NCI-H774 (cell line): Measurements from ENCODE around the gene FOLR1.

Experiments
- DNase-seq: peaks from one replicate; lab custom pipeline; 2025; lab: John Stamatoyannopoulos, UW

Gene FOLR1

DNA sequence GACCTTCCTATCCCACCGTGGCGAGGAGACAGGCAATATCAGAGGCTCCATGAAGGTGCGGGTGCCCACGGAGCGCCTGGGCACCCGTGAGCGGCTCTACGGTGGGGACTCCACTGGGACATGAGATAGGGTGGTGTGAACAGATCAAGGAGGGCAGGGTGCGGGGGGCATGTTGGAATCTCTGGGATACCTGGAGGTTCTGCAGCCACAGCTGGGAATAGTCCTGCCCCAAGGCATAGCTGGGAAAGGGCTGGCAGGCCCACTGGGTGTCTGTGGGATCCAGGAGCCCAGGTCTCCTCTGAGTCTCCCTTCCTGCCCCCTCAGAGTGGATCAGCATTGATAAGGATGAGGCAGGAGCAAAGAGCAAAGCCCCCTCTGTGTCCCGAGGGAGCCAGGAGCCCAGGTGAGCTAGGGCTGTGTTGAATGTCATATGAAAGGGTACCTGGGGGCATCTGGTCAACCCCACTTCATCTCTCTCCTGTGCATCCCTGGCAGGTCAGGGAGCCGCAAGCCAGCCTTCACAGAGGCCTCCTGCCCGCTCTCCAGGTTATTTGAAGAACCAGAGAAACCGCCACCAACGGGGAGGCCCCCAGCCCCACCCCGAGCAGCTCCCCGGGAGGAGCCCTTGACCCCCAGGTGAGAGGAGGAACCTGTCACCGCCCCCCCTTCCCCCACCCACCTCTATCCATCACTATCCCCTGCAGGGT is 43.6 kb downstream of the FOLR1 start:
- DNase-seq, result no peak

DNA sequence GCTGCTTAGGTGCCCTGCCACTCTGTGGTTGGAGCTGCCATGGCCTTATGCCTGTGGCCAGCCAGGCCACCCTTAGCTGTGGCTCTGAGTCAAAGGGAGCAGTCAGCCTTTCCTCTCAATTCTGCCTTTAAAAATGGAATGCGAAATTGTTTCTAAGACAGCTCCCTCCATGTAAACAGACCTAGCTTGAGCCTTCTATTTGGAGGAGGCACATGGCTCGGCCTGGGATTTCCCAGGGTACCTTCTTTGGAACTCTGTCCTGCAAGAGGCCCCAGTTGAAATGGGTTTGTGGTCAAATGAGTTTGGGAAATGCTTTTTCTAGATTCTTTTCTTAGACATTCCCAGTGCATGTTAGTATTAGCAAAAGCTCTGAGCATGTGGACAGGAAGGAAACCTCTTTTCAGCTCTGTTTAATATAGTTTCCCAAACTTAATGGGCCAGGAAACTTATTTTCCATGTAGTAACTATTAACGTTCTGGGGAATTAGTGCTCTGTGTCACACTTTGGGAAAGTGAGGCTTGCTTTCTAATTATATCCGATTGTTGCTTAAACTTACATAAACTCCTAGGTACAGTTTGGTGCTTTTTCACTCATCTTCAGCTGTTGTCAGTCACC is 44.2 kb downstream of the FOLR1 start:
- no peak for DNase-seq

DNA sequence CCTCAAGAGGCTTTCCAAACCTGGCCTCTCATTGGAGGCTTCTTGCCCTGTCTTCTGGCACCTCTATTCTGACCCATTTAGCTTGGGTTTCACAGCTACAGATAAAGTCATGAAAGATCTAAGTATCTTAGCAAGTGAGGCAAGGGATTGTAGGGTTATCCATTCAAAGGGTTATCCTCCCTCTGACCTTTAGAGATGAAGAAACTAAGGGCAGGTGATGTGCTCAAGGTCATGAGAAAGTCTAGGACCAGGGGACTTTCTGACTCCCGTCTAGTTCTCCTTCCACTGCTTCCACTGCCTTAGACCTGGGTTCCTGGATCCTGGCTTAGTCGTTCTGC is 44.8 kb downstream of the FOLR1 start:
- DNase-seq, result no peak

DNA sequence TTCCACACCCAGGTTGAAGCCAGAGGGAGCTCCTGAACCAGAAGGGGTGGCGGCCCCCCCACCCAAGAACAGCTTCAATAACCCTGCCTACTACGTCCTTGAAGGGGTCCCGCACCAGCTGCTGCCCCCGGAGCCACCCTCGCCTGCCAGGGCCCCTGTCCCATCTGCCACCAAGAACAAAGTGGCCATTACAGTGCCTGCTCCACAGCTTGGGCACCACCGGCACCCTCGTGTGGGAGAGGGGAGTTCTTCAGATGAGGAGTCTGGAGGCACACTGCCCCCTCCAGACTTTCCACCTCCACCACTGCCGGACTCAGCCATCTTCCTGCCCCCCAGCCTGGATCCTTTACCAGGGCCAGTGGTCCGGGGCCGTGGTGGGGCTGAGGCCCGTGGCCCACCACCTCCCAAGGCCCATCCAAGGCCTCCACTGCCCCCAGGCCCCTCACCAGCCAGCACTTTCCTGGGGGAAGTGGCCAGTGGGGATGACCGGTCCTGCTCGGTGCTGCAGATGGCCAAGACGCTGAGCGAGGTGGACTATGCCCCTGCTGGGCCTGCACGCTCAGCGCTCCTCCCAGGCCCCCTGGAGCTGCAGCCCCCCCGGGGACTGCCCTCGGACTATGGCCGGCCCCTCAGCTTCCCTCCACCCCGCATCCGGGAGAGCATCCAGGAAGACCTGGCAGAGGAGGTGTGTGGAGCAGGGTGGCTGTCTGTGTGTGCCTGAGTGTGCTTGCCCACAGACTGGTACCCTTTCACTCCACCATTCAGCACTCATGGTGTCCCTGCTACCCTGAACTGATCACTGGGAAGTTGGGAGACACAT is 45.4 kb downstream of the FOLR1 start:
- DNase-seq, result no peak

DNA sequence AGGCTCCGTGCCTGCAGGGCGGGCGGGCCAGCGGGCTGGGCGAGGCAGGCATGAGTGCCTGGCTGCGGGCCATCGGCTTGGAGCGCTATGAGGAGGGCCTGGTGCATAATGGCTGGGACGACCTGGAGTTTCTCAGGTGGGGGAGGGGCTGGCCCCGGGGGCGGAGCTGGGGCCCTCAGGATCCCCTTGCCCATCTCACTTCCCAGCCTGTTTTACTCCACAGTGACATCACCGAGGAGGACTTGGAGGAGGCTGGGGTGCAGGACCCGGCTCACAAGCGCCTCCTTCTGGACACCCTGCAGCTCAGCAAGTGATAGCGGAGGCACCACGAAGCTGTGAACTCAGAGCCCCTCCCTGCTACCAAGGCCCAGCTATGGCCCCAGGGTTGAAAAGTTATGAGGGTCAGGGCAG is 46.1 kb downstream of the FOLR1 start:
- DNase-seq, result peak; percentile 47

DNA sequence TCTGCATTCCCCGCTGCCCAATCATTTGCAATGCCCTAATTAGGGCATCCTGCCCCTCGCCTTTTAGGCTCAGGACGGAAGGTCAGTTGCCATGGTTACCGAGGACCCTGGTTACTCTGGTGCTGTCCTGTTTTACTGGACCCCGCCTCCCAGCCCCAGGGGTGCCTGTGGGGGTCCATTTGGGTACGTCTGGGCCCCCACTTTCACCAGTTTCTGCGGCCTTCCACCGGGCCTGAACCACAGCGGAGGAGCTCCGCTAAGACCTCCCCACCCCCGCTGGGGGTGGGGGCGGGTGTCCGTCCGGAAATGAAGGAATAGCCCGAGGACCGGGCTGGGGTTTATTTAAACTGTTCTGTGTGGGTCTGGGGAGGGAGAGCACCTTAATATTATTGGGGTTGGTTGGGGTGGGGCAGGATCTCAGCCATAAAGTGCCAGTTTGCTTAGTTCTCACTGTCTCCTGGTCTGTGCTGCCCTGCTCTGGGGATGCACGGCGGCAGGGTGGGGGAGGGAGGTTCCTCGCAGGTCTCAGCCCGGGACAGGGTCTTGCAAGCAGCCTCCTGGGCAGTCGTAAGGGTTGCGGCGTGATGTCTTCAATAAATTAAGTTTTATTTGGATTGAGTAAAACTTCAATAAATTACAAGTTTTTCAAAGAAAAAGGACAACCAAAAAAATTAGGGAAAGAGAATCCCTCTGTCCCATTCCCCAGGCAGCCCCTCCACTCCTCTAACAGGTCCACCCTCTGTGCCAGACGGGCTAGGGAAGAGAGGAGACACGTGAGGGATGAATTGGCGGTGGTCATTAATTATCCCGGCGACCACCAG is 46.8 kb downstream of the FOLR1 start:
- no peak for DNase-seq

DNA sequence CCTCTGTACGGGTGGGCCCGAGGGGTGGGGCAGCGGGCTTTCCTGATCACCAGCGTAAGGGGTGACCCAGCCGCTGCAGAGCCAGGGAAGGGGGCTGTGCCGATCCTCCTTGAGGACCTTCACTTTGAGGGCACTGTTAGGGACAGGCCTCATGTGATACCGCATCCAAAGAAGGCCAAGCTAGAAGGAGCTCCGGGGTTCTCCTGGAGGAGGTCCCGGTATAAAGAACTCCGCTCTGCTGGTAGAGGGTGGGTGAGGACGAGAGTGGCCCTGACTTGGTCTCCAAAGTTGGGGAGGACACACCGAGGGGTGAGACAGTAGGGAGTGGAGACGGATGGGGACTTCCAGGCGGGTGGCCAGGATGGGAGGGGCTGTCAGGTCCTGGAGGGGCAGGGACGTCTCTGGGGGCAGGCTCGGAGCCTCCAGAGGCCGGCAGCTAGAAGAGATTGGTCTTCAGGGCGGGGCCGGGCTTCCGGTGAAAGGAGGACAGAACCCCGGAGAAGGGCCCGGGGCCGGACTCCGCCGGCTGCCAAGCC is 47.4 kb downstream of the FOLR1 start:
- peak; percentile 52 for DNase-seq

DNA sequence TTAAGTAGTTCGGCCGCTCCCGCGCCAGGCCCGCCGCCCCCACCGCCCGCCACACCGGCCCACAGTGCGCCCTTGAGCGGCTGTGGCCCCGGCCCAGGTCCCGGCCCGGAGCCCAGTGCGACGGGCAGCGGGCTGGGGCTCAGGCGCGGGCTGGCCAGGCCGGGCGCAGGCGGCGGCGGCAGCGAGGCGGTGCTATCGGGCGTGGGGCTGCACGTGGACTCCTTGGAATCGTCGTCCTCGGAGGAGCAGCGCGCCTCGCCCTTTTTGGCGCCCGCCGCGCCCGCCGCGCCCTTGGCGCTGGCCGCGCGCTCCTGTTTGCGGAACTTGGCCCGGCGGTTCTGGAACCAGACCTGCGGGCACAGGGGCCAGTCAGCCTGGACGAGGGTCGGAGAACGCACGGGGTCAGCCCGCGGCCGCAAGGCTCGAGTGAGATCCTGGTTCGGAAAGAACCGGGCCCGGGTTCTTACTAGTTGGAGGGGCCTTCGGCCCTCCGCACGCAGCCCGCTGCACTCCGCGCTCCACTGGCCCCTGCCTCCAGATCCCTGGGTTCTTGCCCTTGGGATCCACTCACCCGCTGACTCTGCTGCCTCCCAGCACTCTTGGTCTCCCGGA is 48.0 kb downstream of the FOLR1 start:
- no peak for DNase-seq

DNA sequence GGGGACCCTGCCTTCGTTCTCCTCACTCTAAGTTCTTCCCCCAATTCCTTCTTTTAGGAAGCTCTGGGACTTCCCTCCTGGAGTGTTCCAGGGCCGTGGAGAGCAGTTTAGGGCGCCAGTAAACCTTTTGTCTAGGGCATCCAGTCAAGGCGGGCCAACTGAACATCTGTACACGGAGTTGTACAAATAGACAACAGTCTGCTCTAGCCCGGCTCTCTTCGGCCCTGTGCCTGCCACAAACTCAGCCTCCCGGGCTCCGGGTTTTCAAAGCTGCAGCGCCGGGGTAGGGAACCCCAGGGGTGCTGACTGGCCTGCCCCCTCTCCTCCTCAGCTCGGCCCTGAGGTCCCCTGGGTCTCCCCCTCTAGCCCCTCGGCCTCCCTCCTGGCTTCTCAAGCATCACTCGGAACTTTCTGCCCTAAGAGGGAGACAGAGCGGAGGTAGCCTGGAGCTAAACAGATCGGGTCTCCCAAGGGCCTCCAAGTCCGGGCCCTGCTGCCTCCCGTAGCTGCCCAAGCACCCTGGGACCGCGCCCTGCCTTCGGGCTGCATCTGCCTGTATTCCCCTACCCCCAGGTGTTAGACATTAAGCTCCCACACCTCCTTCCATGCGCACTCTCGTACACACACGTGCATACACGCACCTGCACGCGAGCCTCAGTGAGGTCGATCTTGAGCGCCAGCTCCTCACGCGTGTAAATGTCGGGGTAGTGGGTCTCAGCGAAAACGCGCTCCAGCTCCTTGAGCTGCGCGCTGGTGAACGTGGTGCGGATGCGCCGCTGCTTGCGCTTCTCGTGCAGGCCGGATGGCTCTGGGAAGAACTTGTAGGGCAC is 48.7 kb downstream of the FOLR1 start:
- DNase-seq, result no peak

DNA sequence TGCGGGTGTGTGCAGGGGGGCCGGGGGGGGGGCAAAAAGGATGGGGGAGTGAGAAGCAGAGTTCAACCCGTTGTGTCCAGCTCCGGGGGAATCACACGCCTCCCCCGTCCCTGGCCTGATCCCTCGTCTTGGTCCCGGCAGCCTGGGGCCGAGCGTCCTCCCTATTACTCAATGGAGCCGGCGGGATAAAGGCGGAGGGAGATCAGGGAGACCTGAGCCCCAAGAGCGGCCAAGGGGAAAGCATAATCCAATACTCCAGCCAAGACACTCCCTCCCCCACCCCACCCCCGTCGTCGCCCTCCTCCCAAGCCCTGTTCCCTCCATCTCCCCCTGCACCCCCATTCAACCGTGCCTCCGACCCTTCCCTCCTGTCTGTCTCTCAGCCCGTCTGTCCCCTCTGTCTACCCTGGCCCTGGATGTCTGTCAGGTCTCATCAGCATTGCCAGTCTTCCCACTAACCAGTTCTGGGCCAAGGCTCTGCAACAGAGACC is 49.4 kb downstream of the FOLR1 start:
- no peak for DNase-seq

DNA sequence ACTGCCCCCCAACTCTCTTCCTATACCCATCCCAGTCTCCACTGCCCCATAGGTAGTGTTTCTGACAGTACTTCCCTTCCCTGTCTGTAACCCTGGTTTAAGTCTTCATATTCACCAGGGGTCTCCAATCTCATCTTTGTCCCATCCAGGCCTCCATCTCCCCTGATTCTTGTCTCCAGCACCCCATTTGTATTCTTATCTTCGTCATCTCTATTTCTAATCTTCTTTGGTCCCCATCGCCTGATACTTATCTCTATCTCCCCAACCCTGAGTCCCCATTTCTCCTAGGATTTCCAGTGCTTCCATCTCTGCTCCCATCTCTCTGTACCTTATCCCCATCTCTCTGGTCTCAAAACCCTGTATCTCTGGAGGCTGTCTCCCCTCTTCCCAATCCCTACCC is 50.2 kb downstream of the FOLR1 start:
- no peak for DNase-seq

DNA sequence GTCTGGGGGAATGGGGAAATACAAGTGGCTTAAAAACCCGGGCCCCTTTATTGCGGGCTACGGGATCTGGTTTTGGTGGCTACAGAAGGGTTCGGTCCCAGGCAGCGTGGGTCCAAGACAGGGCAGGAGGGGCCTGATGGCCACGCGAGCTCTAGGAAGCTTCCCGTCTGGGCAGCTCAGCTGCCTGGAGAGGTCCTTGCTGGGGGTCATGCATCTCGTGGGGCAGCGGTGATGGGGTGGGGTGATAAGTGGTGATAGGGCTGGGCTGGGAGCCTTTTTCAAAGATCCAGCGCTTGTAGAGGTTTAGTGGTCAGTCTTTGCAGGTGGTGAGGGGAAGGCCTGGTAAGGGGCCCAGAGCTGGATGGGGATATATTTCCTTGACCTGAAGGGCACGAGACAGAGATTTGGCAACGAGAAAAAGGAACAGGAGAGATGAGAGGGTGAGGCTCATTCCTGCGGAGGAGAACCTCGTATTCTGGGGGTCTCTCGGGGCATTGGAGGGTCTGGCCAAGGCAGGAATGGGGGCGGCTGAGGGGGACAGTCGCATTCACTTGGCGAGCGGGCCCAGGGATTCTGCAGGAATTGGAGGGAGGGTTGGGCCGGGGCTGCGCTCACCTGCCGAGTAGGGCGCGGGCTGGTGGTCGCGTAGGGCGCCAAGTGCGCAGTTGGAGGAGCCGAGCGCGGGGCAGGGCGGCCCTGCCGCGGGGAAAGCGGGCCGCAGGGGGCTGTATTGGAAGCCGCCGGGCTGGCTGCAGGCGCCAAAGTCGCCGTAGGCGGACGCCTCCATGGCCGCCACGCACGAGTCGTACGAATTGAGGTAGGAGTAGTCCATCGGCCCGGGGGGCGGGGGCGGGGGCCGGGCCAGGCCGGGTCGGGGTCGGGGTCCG is 51.5 kb downstream of the FOLR1 start:
- no peak for DNase-seq

DNA sequence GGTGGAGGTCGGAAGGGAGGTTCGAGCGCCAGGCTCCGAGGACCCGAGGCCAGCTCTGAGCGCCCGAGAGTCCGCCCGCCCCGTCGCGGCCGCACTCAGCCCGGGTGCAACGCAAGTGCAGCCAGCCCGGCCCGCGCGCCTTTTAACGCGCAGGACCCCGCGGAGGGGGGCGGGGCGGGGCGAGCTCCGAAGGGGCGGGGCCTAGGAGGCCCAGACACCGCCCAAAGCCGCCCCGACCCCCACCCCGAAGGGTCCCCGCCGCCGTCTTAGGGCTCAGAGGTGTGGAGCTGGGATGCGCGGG is 52.1 kb downstream of the FOLR1 start, which contains the start of gene PHOX2A:
PHOX2A (minus strand) TSS at position 117 of the 301 bp plus-strand sequence. CDS start 172 bp downstream, outside the sequence.
- no peak for DNase-seq

DNA sequence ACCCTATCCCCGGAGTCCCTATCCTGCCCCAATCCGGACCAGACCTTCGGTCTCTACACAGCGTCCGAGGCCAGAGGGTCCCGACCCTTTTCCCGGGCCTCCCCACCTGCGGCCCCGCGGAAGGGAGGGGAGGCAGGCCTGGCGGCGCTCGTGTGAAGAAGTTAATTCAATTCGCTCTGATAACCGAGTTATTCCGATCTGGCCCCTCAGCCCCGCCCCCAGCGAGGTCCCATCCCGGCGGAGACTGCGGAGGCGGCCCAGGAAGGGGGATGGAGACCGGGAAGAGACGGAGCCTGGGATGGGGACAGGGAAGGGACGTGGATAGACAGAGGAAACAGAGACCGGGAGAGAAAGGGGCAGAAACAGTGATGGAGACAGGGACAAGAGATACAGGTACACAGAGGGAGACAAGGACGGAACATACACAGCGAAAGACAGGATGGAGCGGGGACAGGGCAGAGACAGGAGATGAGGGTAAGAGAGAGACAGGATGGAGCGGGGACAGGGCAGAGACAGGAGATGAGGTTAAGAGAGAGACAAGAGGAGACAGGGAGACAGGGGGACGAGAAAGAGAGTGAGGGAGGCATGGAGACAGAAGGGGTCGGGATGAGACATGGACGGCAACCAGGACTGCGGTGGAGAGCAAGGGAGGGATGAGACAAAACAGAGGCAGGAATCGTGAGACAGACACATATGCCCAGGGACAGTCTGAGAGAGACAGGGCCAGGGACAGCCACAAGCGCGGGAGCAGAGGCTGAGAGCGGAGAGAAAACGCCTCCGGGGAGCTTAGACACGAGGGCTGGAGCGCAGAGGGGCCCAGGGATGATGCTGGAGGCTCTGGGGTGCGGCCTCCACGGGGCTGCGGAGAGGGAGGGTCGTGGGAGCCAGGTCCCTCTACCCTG is 52.7 kb downstream of the FOLR1 start:
- DNase-seq, result no peak

DNA sequence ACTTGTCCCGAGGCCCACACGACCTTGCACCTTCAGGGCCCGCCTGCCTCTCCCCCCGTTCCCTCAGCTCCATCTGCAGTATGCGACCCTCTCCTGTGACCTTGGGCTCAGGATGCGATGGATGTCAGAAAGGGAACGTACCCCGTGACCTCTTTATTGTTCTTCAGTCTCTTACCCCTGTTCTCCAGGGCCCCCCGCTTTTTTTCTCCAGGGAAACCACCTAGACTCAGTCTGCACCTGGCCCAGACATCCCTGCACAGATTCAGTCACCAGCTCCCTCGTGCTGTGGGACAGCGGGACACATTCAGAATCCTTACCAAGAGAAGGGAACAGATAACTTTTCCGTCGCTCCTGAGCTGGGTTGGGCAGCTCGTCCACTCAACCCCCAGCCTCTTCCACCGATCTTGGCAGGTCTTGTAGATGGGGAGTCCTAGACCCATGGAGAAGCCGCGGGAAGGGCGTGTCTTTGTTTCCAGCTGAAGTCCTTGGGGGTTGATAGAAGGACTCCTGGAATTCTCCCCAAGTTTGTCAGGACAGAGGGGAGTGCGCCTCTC is 53.4 kb downstream of the FOLR1 start:
- DNase-seq, result no peak
